Measurements from ENCODE around the gene SLC16A13. TPM values are rescaled to one million over a fixed set of nuclear protein-coding genes. Genes with fewer than 3 reads are reported as not detected.

The SLC16A13 gene
- total and polyA plus RNA-seq, 2 donors (not counting 1 experiment from before 2014, with no cell fraction given), result 7.4 to 21.9 TPM

DNA sequence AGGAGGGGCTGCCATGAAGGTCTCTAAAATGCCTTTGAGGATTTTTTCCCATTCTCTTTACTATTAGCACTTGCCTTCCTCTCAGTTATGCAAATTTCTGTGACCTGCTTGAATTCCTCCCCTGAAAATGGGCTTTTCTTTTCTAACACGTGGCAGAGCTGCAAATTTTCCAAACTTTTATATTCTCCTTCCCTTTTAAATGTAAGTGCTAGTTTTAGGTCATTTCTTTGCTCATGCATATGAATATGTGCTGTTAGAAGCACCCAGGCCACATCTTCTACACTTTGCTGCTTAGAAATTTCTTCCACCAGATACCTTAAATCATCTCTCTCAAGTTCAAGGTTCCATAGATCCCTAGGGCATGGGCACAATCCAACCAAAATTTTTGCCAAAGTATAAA, 32.5 kb downstream of the SLC16A13 start:
- no peak for ATAC-seq (ENCODE audit: low read depth)
- Mint-ChIP-seq H3K27ac (no peak overlapping the region), H3K4me3 (no peak overlapping the region), H3K9me3 (ENCODE audit: insufficient read depth) (peaks cover 14% of the 10 kb centered on the region), H3K4me1 (peaks cover 13% of the 10 kb centered on the region), H3K27me3 (peaks cover 19% of the 10 kb centered on the region)
- no peak overlapping the region for H3K4me3 ChIP-seq (ENCODE audit: control extremely low read depth in 1 of 5, extremely low read depth in 1 of 5, insufficient read depth in 1 of 5, low read depth in 2 of 5, low read length in 4 of 5)
- no peak overlapping the region for H3K4me2 ChIP-seq (replicated peaks; ENCODE audit: low read depth, low read length, poor library complexity, severe bottlenecking)
- TF ChIP-seq, protein P1, sequence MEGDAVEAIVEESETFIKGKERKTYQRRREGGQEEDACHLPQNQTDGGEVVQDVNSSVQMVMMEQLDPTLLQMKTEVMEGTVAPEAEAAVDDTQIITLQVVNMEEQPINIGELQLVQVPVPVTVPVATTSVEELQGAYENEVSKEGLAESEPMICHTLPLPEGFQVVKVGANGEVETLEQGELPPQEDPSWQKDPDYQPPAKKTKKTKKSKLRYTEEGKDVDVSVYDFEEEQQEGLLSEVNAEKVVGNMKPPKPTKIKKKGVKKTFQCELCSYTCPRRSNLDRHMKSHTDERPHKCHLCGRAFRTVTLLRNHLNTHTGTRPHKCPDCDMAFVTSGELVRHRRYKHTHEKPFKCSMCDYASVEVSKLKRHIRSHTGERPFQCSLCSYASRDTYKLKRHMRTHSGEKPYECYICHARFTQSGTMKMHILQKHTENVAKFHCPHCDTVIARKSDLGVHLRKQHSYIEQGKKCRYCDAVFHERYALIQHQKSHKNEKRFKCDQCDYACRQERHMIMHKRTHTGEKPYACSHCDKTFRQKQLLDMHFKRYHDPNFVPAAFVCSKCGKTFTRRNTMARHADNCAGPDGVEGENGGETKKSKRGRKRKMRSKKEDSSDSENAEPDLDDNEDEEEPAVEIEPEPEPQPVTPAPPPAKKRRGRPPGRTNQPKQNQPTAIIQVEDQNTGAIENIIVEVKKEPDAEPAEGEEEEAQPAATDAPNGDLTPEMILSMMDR (IDR thresholded peaks at IDR 0.05), result no peak
- TF ChIP-seq EZH2 (IDR thresholded peaks at IDR 0.05; ENCODE audit: borderline replicate concordance, insufficient read depth, low read depth, low read length, poor library complexity, severe bottlenecking), result no peak
- H3K27me3 ChIP-seq (replicated peaks in 1 of 4; ENCODE audit: control extremely low read depth in 1 of 4, control insufficient read depth in 3 of 4, insufficient read depth in 4 of 4, low read length in 3 of 4), result no peaks in the 10 kb centered on the region
- ChIA-PET CTCF (no interaction called here), POLR2A (no interaction called here)
- no peaks in the 10 kb centered on the region for H3K36me3 ChIP-seq (replicated peaks in 1 of 2; ENCODE audit: control extremely low read depth in 1 of 2, control insufficient read depth in 1 of 2, extremely low read depth in 1 of 2, insufficient read depth in 2 of 2, low read length in 1 of 2)
- H3K4me1 ChIP-seq (ENCODE audit: control insufficient read depth in 2 of 2, insufficient read depth in 2 of 2, low read length in 2 of 2), result peaks cover 14 to 18% of the 10 kb centered on the region in 2 donors
- no peak overlapping the region for H3K27ac ChIP-seq (ENCODE audit: low read length in 2 of 2)
- intact Hi-C loops (cut with micrococcal nuclease), result no loop called here
- no CpG with 5 or more reads among the region's 1 CpG for WGBS (ENCODE audit: insufficient coverage)
- H4K20me1 ChIP-seq (ENCODE audit: control insufficient read depth, insufficient read depth, low read length, poor library complexity, severe bottlenecking), result no peaks in the 10 kb centered on the region
- DNase-seq, result no peak
- H3K9ac ChIP-seq (ENCODE audit: low read length), result no peak overlapping the region
- peaks cover 0 to 19% (median 15%) of the 10 kb centered on the region in 3 donors for H3K9me3 ChIP-seq (ENCODE audit: control extremely low read depth in 1 of 3, control insufficient read depth in 2 of 3, insufficient read depth in 1 of 3, low read length in 2 of 3)
- no peaks in the 10 kb centered on the region for H3K79me2 ChIP-seq (ENCODE audit: control insufficient read depth, insufficient read depth, low read length)
- H2AFZ ChIP-seq (ENCODE audit: insufficient read depth, low read depth, low read length, poor library complexity, severe bottlenecking), result no peak overlapping the region

- ChIA-PET POLR2A (no interaction called here), CTCF (no interaction called here)
- intact Hi-C loops (cut with micrococcal nuclease), result no loop called here
- peaks cover 0 to 19% (median 15%) of the 10 kb centered on the region in 3 donors for H3K9me3 ChIP-seq (ENCODE audit: control extremely low read depth in 1 of 3, control insufficient read depth in 2 of 3, insufficient read depth in 1 of 3, low read length in 2 of 3)
- TF ChIP-seq, protein P1 (IDR thresholded peaks at IDR 0.05), result no peak
- TF ChIP-seq EZH2 (IDR thresholded peaks at IDR 0.05; ENCODE audit: borderline replicate concordance, insufficient read depth, low read depth, low read length, poor library complexity, severe bottlenecking), result no peak
- no peak overlapping the region for H3K27ac ChIP-seq (ENCODE audit: low read length in 2 of 2)
- no peak overlapping the region for H3K4me3 ChIP-seq (ENCODE audit: control extremely low read depth in 1 of 5, extremely low read depth in 1 of 5, insufficient read depth in 1 of 5, low read depth in 2 of 5, low read length in 4 of 5)
- H3K36me3 ChIP-seq (replicated peaks in 1 of 2; ENCODE audit: control extremely low read depth in 1 of 2, control insufficient read depth in 1 of 2, extremely low read depth in 1 of 2, insufficient read depth in 2 of 2, low read length in 1 of 2), result no peaks in the 10 kb centered on the region
- H3K4me2 ChIP-seq (replicated peaks; ENCODE audit: low read depth, low read length, poor library complexity, severe bottlenecking), result no peak overlapping the region
- Mint-ChIP-seq H3K4me1 (peaks cover 13% of the 10 kb centered on the region), H3K27ac (no peak overlapping the region), H3K4me3 (no peak overlapping the region), H3K27me3 (peaks cover 6% of the 10 kb centered on the region), H3K9me3 (ENCODE audit: insufficient read depth) (peaks cover 14% of the 10 kb centered on the region)
- peaks cover 14 to 18% of the 10 kb centered on the region in 2 donors for H3K4me1 ChIP-seq (ENCODE audit: control insufficient read depth in 2 of 2, insufficient read depth in 2 of 2, low read length in 2 of 2)
- H4K20me1 ChIP-seq (ENCODE audit: control insufficient read depth, insufficient read depth, low read length, poor library complexity, severe bottlenecking), result no peaks in the 10 kb centered on the region
- H3K79me2 ChIP-seq (ENCODE audit: control insufficient read depth, insufficient read depth, low read length), result no peaks in the 10 kb centered on the region
- DNase-seq, result no peak
- no peaks in the 10 kb centered on the region for H3K27me3 ChIP-seq (replicated peaks in 1 of 4; ENCODE audit: control extremely low read depth in 1 of 4, control insufficient read depth in 3 of 4, insufficient read depth in 4 of 4, low read length in 3 of 4)
- ATAC-seq (ENCODE audit: low read depth), result no peak
- WGBS (ENCODE audit: insufficient coverage), result 79% methylated on average over 2 of the region's 3 CpGs
- no peak overlapping the region for H3K9ac ChIP-seq (ENCODE audit: low read length)
- no peak overlapping the region for H2AFZ ChIP-seq (ENCODE audit: insufficient read depth, low read depth, low read length, poor library complexity, severe bottlenecking)
Observed at GRCh38 chr17:7070712-7071111, 34.9 kb downstream of the SLC16A13 start.

Measured in B cell (primary cell).